Mesothelial cell of epicardium (in vitro differentiated cells): ENCODE results near the gene OR11H6. TPM values are rescaled to one million over a fixed set of nuclear protein-coding genes. Genes with fewer than 3 reads are reported as not detected.
"Not testable (repeated sequence)": the region's sequence is repeated elsewhere in the genome, so short reads cannot be mapped to it uniquely, and the experiment has no call there.

ENCODE experiments used
- DNase-seq, 2 experiments: peaks; one replicate each; pipeline ENCODE4 v3.0.0; 2021; ENCODE audit warnings: low spot score in 2 of 2; ENCODE audit not compliant: unreplicated experiment in 2 of 2
- H3K27ac Mint-ChIP-seq: 2 replicates; pipeline ENCODE4 v1.8.0; 2021; ENCODE audit warnings: mixed read lengths
- H3K27me3 Mint-ChIP-seq: 2 replicates; pipeline ENCODE4 v1.8.0; 2021; ENCODE audit warnings: low read depth, mixed read lengths
- H3K36me3 Mint-ChIP-seq: 2 replicates; pipeline ENCODE4 v1.8.0; 2021; ENCODE audit warnings: mixed read lengths
- H3K4me1 Mint-ChIP-seq: 2 replicates; pipeline ENCODE4 v1.8.0; 2021; ENCODE audit warnings: mixed read lengths
- H3K4me3 Mint-ChIP-seq: 2 replicates; pipeline ENCODE4 v1.8.0; 2021; ENCODE audit warnings: mild to moderate bottlenecking, moderate library complexity, mixed read lengths
- H3K9me3 Mint-ChIP-seq: 2 replicates; pipeline ENCODE4 v1.8.0; 2021; ENCODE audit warnings: mixed read lengths
- total RNA-seq: library from RNA; stranded (reverse); gene quantifications from 3 replicates; pipeline ENCODE4 v1.2.1, GENCODE V29; 2021
- TF ChIP-seq, protein P1 (sequence below): fragments of 200-600 bp; sonication (generic); IDR thresholded peaks from one replicate; pipeline ENCODE4 v1.5.0; 2021; ENCODE audit warnings: antibody characterized with exemption; ENCODE audit not compliant: unreplicated experiment

Gene OR11H6
- total RNA-seq, 1 donor from 2014 or later: not detected

DNA sequence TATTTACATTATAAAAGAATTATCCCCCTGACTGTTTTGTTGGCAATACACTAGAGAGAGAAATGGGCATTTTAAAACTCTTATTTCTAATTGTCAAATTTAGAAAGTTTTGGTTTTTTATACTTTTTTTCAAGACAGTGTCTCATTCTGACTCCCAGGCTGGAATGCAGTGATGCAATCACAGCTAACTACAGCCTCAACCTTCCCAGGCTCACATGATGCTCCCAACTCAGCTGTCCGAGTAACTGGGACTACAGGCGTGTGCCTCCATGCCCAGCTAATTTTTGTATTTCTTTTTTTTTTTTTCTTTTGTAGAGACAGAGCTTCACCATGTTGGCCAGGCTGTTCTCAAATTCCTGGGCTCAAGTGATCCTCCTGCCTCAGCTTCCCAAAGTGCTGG, 8.3 kb upstream of the OR11H6 start:
- Mint-ChIP-seq H3K27ac (no peak overlapping the region), H3K9me3 (peaks cover 56% of the 10 kb centered on the region), H3K36me3 (peaks cover 4% of the 10 kb centered on the region), H3K4me1 (no peaks in the 10 kb centered on the region), H3K4me3 (no peak overlapping the region), H3K27me3 (no peaks in the 10 kb centered on the region)
- DNase-seq: no peak
- TF ChIP-seq, protein P1, sequence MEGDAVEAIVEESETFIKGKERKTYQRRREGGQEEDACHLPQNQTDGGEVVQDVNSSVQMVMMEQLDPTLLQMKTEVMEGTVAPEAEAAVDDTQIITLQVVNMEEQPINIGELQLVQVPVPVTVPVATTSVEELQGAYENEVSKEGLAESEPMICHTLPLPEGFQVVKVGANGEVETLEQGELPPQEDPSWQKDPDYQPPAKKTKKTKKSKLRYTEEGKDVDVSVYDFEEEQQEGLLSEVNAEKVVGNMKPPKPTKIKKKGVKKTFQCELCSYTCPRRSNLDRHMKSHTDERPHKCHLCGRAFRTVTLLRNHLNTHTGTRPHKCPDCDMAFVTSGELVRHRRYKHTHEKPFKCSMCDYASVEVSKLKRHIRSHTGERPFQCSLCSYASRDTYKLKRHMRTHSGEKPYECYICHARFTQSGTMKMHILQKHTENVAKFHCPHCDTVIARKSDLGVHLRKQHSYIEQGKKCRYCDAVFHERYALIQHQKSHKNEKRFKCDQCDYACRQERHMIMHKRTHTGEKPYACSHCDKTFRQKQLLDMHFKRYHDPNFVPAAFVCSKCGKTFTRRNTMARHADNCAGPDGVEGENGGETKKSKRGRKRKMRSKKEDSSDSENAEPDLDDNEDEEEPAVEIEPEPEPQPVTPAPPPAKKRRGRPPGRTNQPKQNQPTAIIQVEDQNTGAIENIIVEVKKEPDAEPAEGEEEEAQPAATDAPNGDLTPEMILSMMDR: no peak

DNA sequence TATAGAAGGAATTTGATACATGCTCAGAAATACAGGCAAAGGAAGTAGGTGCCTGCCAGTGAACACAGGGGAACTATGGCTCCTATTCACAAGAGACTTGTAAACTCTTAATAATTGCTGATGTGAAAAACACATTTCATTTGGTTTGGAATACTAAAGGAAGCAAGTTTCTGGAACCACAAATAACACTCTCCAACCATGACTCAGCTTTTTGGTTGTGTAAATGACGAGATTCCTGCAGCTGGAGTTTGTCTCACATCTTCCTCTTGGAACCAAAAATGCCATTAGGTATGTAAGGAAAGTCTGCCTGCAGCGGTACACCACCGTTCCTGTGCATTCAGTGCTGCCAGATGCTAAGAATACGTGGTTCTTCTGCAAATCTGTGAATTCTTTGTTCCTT, 4.5 kb upstream of the OR11H6 start:
- Mint-ChIP-seq H3K4me3 (no peak overlapping the region), H3K36me3 (no peaks in the 10 kb centered on the region), H3K9me3 (peaks cover 56% of the 10 kb centered on the region), H3K27ac (no peak overlapping the region), H3K27me3 (no peaks in the 10 kb centered on the region), H3K4me1 (no peaks in the 10 kb centered on the region)
- TF ChIP-seq, protein P1: no peak
- DNase-seq: no peak

DNA sequence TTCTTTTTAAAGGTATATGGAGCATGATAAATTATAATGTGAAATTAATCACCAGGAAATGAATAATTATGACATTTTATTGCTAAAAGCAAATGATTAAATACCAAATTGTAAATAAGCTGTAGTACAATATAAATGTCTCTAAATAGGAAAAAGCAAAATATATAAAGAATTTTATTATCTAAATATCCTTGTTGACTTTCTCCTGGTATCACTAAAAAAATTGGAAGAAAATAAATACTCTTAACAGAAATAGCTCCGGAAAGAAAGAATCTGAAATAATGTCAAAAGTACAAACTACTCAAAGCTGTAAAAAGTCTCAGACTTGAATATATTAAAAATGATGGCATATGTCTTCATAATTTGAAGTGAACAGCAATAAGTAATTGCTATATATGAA, 5.2 kb downstream of the OR11H6 start, which contains the start of gene OR11H7:
OR11H7 (plus strand) TSS at position 301 of the 400 bp plus-strand sequence.
- DNase-seq: no peak
- Mint-ChIP-seq H3K27me3 (no peaks in the 10 kb centered on the region), H3K9me3 (peaks cover 62% of the 10 kb centered on the region), H3K4me1 (no peaks in the 10 kb centered on the region), H3K4me3 (no peak within 1 kb of the TSS), H3K36me3 (no peaks in the 10 kb centered on the region), H3K27ac (no peak within 1 kb of the TSS)
- TF ChIP-seq, protein P1: no peak

DNA sequence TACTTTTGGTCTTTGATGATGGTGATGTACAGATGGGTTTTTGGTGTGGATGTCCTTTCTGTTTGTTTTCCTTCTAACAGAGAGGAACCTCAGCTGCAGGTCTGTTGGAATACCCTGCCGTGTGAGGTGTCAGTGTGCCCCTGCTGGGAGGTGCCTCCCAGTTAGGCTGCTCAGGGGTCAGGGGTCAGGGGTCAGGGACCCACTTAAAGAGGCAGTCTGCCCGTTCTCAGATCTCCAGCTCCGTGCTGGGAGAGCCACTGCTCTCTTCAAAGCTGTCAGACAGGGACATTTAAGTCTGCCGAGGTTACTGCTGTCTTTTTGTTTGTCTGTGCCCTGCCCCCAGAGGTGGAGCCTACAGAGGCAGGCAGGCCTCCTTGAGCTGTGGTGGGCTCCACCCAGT, 11.9 kb downstream of the OR11H6 start:
- H3K4me3 Mint-ChIP-seq, H3K36me3 Mint-ChIP-seq, DNase-seq, H3K27me3 Mint-ChIP-seq, H3K4me1 Mint-ChIP-seq, H3K27ac Mint-ChIP-seq: not testable (repeated sequence)
- peaks cover 21% of the 10 kb centered on the region for H3K9me3 Mint-ChIP-seq

DNA sequence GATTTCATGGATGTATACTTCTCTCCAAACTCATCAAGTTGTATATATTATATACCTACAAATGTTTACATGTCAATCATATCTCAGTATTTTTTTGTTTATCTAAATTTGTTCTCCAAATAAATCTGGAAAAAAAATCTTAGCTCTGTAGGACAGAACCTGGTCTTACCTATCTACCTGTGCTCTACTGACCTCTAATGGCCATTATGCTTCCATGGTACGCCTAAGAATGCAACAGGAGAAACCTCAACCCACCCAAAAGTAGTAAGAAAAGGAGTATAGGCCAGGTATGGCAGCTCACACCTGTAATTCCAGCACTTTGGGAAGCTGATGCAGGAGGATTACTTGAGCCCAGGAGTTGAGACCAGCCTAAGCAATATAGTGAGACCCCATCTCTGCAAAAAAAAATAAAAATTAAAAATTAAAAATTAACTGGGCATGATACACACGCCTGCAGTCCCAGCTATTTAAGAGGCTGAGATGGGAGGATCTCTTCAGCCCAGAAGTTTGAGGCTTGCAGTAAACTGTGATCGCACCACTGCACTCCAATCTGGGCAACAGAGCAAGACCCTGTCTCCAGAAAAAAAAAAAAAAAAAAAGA, 24.2 kb downstream of the OR11H6 start:
- Mint-ChIP-seq H3K27ac (no peak overlapping the region), H3K27me3 (no peaks in the 10 kb centered on the region), H3K36me3 (no peaks in the 10 kb centered on the region), H3K4me3 (no peak overlapping the region), H3K9me3 (peaks cover 51% of the 10 kb centered on the region), H3K4me1 (no peaks in the 10 kb centered on the region)
- TF ChIP-seq, protein P1: no peak
- DNase-seq: no peak

DNA sequence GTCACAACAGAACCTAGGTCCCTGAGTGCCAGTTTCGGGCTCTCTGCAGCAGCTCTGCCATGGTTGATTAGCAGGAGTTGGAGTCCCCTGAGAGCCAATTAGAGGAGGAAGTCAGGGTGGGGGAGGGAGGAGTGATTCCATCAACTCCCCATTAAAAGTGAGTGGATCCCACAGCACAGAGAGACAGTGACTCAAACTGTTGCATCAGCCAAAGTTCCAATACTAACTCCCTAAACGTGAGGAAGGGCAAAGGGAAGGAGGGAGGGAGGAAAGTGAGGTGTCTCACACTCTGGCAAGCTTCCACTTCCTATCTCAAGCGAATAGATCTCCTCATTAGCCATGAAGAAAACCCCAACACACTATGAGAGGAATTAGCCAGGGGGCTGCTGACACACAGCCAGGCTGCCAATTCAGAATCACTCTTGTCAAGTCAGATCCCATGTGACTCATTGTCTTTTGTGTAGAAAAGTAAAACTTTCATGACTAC, 39.2 kb downstream of the OR11H6 start:
- H3K27me3 Mint-ChIP-seq: no peaks in the 10 kb centered on the region
- peaks cover 30% of the 10 kb centered on the region for H3K9me3 Mint-ChIP-seq
- DNase-seq: no peak
- no peak overlapping the region for H3K4me3 Mint-ChIP-seq
- TF ChIP-seq, protein P1: no peak
- no peaks in the 10 kb centered on the region for H3K36me3 Mint-ChIP-seq
- H3K27ac Mint-ChIP-seq: no peak overlapping the region
- H3K4me1 Mint-ChIP-seq: no peaks in the 10 kb centered on the region

DNA sequence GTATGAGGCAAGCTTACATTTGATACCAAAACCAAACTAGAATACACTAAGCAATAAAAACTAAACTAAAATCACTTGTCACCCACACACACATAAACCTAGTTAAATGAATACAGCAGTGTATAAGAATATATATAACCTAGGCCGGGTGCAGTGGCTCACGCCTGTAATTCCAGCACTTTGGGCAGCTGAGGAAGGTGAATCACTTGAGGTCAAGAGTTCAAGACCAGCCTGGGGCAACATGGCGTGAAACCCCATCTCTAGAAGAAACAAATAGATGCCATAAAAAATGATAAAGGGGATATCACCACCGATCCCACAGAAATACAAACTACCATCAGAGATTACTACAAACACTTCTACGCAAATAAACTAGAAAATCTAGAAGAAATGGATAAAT, 40.9 kb downstream of the OR11H6 start:
- H3K27me3 Mint-ChIP-seq, H3K4me3 Mint-ChIP-seq, H3K27ac Mint-ChIP-seq, H3K4me1 Mint-ChIP-seq, DNase-seq, H3K36me3 Mint-ChIP-seq: not testable (repeated sequence)
- H3K9me3 Mint-ChIP-seq: peaks cover 36% of the 10 kb centered on the region
